Esophagus squamous epithelium (tissue), 5 donors: ENCODE results near the gene CDK5RAP2. TPM values are rescaled to one million over a fixed set of nuclear protein-coding genes. Genes with fewer than 3 reads are reported as not detected.

Source experiments
- DNase-seq: peaks from one replicate; lab custom pipeline; 2025; lab: John Stamatoyannopoulos, UW
- H3K27ac ChIP-seq, 4 donors: fragments of 200-600 bp; sonication (generic); one replicate each; pipeline ENCODE4 v1.5.1; 2016 to 2019; ENCODE audit warnings: mild to moderate bottlenecking in 1 of 4
- H3K27me3 ChIP-seq, 4 donors: fragments of 200-600 bp; sonication (generic); 1 replicate in 3 of 4; 2 replicates in 1 of 4; pipeline versions ENCODE4 v1.5.1 to v1.6.0; 2017 to 2021; ENCODE audit warnings: antibody characterized with exemption in 1 of 4
- H3K36me3 ChIP-seq, 3 donors: fragments of 200-600 bp; sonication (generic); one replicate each; pipeline ENCODE4 v1.5.1; 2016 to 2019
- H3K4me1 ChIP-seq, 3 donors: fragments of 200-600 bp; sonication (generic); one replicate each; pipeline ENCODE4 v1.5.1; 2017 to 2019
- H3K4me3 ChIP-seq, 4 donors: fragments of 200-600 bp; sonication (generic); 1 replicate in 3 of 4; 2 replicates in 1 of 4; pipeline ENCODE4 v1.5.1; 2016 to 2019; ENCODE audit warnings: mild to moderate bottlenecking in 2 of 4, moderate library complexity in 1 of 4
- H3K9me3 ChIP-seq, 3 donors: fragments of 200-600 bp; sonication (generic); one replicate each; pipeline ENCODE4 v1.5.1; 2016 to 2019
- POLR2A ChIP-seq, 4 donors: fragments of 450-650 bp; IDR thresholded peaks; one replicate each; pipeline ENCODE4 v1.6.1; 2017; ENCODE audit warnings: antibody characterized with exemption in 4 of 4, mild to moderate bottlenecking in 4 of 4, moderate library complexity in 3 of 4
- WGBS, 2 donors: methylation state at CpG; one replicate each; pipeline ENCODE4 v1.1.5; 2018; 5-methylcytosine and 5-hydroxymethylcytosine counted together
- intact Hi-C: fragments of 100-400 bp; cut with DNase I; formaldehyde crosslinking; loops from one replicate; pipeline ENCODE4 v1.15.0; 2022
- total RNA-seq, 4 donors: library from RNA; depleted of rRNA; stranded (reverse); fragments of >200 nt; gene quantifications; one replicate each; pipeline ENCODE4 v1.1.0, GENCODE V29; 2016
- TF ChIP-seq, protein P1 (sequence below), 6 experiments: fragments of 450-650 bp in 4 of 6; fragments of 200-600 bp in 2 of 6; sonication (generic) in 2 of 6; IDR thresholded peaks; one replicate each; pipeline ENCODE4 v1.5.1; 2016 to 2019; ENCODE audit warnings: antibody characterized with exemption in 6 of 6, mild to moderate bottlenecking in 4 of 6, moderate library complexity in 4 of 6
- donor health status: DM: yes; HTN: yes; CAD: no.

CDK5RAP2 gene
- total RNA-seq, 4 donors from 2014 or later = 23.2 to 41.2 (median 33.8) TPM

DNA sequence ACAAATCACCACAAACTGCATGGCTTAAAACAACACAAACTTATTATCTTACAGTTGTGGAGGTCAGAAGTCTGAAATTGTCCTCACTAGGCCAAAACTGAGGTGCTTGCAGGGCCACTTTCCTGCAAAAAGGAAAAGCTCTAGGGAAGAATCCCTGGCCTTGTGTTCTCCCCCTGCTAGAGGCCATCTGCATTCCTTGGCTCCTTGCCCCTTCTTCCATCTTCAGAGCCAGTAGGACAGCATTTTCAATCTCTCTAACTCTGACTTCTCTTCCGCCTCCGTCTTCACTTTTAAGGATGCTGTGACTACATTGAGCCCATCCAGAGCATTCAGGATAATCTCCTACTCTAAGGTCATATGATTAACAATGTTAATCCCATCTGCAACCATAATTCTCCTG is 236.6 kb downstream of the CDK5RAP2 start:
- Histone ChIP-seq H3K27ac (no peak overlapping the region), H3K36me3 (no peaks in the 10 kb centered on the region), H3K4me3 (no peak overlapping the region), H3K9me3 (no peaks in the 10 kb centered on the region), H3K4me1 (no peaks in the 10 kb centered on the region), H3K27me3 (peaks cover 0 to 1% (median 0%) of the 10 kb centered on the region in 4 donors)
- TF ChIP-seq, protein P1, sequence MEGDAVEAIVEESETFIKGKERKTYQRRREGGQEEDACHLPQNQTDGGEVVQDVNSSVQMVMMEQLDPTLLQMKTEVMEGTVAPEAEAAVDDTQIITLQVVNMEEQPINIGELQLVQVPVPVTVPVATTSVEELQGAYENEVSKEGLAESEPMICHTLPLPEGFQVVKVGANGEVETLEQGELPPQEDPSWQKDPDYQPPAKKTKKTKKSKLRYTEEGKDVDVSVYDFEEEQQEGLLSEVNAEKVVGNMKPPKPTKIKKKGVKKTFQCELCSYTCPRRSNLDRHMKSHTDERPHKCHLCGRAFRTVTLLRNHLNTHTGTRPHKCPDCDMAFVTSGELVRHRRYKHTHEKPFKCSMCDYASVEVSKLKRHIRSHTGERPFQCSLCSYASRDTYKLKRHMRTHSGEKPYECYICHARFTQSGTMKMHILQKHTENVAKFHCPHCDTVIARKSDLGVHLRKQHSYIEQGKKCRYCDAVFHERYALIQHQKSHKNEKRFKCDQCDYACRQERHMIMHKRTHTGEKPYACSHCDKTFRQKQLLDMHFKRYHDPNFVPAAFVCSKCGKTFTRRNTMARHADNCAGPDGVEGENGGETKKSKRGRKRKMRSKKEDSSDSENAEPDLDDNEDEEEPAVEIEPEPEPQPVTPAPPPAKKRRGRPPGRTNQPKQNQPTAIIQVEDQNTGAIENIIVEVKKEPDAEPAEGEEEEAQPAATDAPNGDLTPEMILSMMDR (IDR thresholded peaks at IDR 0.05) = no peak
- no peak for TF ChIP-seq POLR2A (IDR thresholded peaks at IDR 0.05)
- intact Hi-C loops = no loop called here
- 90% methylated on average over 2 of the region's 2 CpGs for WGBS, 2 donors
- no peak for DNase-seq

Other genes with a start within 250 kb of the CDK5RAP2 start
- 10 to 100 TPM; 16.2 to 20.8 (median 18.0) TPM for gene MEGF9, start 134.3 kb upstream of the CDK5RAP2 start, total RNA-seq
- 10 to 100 TPM; 23.1 to 41.6 (median 31.7) TPM for gene FBXW2, start 213.2 kb upstream of the CDK5RAP2 start, total RNA-seq